Keratinocyte (primary cell): ENCODE results near the gene SLC27A4. TPM values are rescaled to one million over a fixed set of nuclear protein-coding genes. Genes with fewer than 3 reads are reported as not detected.

Source experiments
- DNase-seq: peaks from one replicate; pipeline ENCODE4 v3.0.0-alpha.2; 2011; ENCODE audit warnings: low read depth, missing footprints, low spot score
- FAIRE-seq: peaks from 2 replicates; lab custom pipeline; 2011; peaks lifted over from hg19 to GRCh38; lab: Jason Lieb, UNC
- H2AFZ ChIP-seq: 2 replicates; pipeline ENCODE4 v1.6.0; 2012; ENCODE audit warnings: low read length, control low read depth, inconsistent platforms; ENCODE audit not compliant: control insufficient read depth
- H3K27ac ChIP-seq: 2 replicates; pipeline ENCODE4 v1.5.1; 2011; ENCODE audit warnings: low read length; ENCODE audit not compliant: control insufficient read depth, insufficient read depth
- H3K27me3 ChIP-seq: 3 replicates; pipeline ENCODE4 v1.6.0; 2011; ENCODE audit warnings: low read length; ENCODE audit not compliant: control insufficient read depth, insufficient read depth; ENCODE audit errors: extremely low read depth
- H3K36me3 ChIP-seq, 2 experiments: 2 replicates in 1 of 2; 3 replicates in 1 of 2; pipeline ENCODE4 v1.5.1; 2011; ENCODE audit warnings: low read length in 2 of 2, mild to moderate bottlenecking in 1 of 2; ENCODE audit not compliant: control insufficient read depth in 2 of 2, insufficient read depth in 2 of 2; ENCODE audit errors: extremely low read depth in 1 of 2
- H3K4me1 ChIP-seq: 3 replicates; pipeline ENCODE4 v1.5.1; 2011; ENCODE audit warnings: low read length; ENCODE audit not compliant: control insufficient read depth, insufficient read depth; ENCODE audit errors: extremely low read depth
- H3K4me2 ChIP-seq: 3 replicates; pipeline ENCODE4 v1.6.0; 2011; ENCODE audit warnings: low read depth, low read length; ENCODE audit not compliant: control insufficient read depth, insufficient read depth; ENCODE audit errors: extremely low read depth
- H3K4me3 ChIP-seq, 3 experiments: fragments of 200-600 bp in 1 of 3; sonication (generic) in 1 of 3; 2 replicates in 2 of 3; 3 replicates in 1 of 3; pipeline ENCODE4 v1.5.1; 2011 to 2016; ENCODE audit warnings: low read length in 3 of 3, mild to moderate bottlenecking in 3 of 3, control low read depth in 2 of 3, inconsistent platforms in 1 of 3, low read depth in 1 of 3, mixed read lengths in 1 of 3, mixed run types in 1 of 3, moderate library complexity in 1 of 3; ENCODE audit not compliant: control insufficient read depth in 2 of 3, insufficient read depth in 2 of 3; ENCODE audit errors: extremely low read depth in 1 of 3
- H3K79me2 ChIP-seq: 2 replicates; pipeline ENCODE4 v1.6.0; 2012; ENCODE audit warnings: low read length; ENCODE audit not compliant: control insufficient read depth, insufficient read depth
- H3K9ac ChIP-seq: 3 replicates; pipeline ENCODE4 v1.6.0; 2011; ENCODE audit warnings: low read length; ENCODE audit not compliant: control insufficient read depth, insufficient read depth; ENCODE audit errors: extremely low read depth
- H3K9me1 ChIP-seq: 3 replicates; pipeline ENCODE4 v1.6.0; 2011; ENCODE audit warnings: low read length; ENCODE audit not compliant: control insufficient read depth, insufficient read depth; ENCODE audit errors: extremely low read depth
- H3K9me3 ChIP-seq: 2 replicates; pipeline ENCODE4 v1.5.1; 2012; ENCODE audit warnings: low read depth, low read length; ENCODE audit not compliant: control insufficient read depth
- H4K20me1 ChIP-seq: 3 replicates; pipeline ENCODE4 v1.6.0; 2011; ENCODE audit warnings: low read length; ENCODE audit not compliant: control insufficient read depth, insufficient read depth; ENCODE audit errors: extremely low read depth
- EZH2 ChIP-seq: IDR thresholded peaks from one replicate; pipeline ENCODE4 v1.6.1; 2012; ENCODE audit warnings: inconsistent platforms, mild to moderate bottlenecking, low read length, moderate library complexity
- dilution Hi-C: fragments of 300-500 bp; cut with MboI; formaldehyde crosslinking; loops from one replicate; pipeline ENCODE4 v1.7.0; 2020; ENCODE audit warnings: low sequenced_read_pairs; ENCODE audit not compliant: extremely low pct_ligation_motif_present
- polyA plus RNA-seq, 5 experiments: library from polyadenylated mRNA; depleted of rRNA in 3 of 5; stranded (reverse) in 3 of 5; stranded (forward) in 1 of 5; unstranded in 1 of 5; fragments of >200 nt; gene quantifications; 1 replicate in 1 of 5; 2 replicates in 3 of 5; 3 replicates in 1 of 5; pipeline versions ENCODE4 v1.2.1 to v1.2.3, GENCODE V29; 2011 to 2012; ENCODE audit warnings: missing spikeins in 2 of 5, low read depth in 1 of 5, low replicate concordance in 1 of 5
- TF ChIP-seq, protein P1 (sequence below), 3 experiments: IDR thresholded peaks in 1 of 3; conservative IDR thresholded peaks in 1 of 3; optimal IDR thresholded peaks in 1 of 3; 2 replicates in 2 of 3; 3 replicates in 1 of 3; pipeline versions ENCODE3 to v1.5.1; 2011; ENCODE audit warnings: low read length in 3 of 3, mild to moderate bottlenecking in 3 of 3, moderate library complexity in 2 of 3, control low read depth in 1 of 3, inconsistent platforms in 1 of 3; ENCODE audit not compliant: insufficient read depth in 2 of 3; ENCODE audit errors: extremely low read depth in 1 of 3

Gene SLC27A4
- polyA plus RNA-seq, 1 donor (not counting 4 experiments of a cell fraction or from before 2014, with no cell fraction given) = 17.3 TPM

DNA sequence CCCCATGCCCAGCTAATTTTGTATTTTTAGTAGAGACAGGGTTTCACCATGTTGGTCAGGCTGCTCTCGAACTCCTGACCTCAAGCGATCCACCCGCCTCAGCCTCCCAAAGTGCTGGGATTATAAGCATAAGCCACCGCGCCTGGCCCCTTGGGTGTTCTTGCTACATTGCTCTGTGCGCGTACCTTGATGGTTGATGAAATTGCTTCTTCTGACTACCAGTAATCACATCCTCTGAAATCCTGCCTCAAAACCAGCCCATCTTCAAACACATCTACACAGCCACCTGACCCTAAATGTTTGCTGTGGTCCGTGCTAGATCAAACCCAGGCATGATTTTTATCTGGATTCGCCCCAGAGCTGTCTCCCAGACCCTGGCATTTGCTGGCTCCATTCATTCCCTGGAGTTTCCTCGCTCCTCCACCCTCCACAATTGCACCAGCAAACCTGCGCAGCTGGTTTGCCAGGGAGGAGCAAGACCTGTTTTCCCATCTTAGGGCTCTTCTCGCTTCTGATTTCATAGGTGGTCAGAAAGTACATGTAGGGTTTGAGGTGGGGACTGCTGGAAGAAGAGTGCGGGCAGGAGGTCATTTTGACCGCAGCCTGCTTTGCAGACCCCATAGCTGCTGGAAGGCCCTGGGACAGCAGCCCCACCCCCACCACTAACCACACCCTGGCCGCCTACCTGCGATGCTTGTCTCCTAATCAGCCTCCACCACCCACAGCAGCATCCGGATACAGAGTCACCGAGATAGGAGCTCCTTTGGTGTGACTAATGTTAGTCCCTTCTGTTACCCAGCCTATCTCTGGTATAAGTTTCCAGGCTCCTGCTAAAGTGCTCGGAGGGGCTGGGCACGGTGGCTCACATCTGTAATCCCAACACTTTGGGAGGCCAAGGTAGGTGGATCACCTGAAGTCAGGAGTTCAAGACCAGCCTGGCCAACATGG, 41.5 kb upstream of the SLC27A4 start:
- Histone ChIP-seq H2AFZ (no peak overlapping the region), H3K27ac (no peak overlapping the region), H3K27me3 (no peaks in the 10 kb centered on the region), H3K9me1 (no peaks in the 10 kb centered on the region), H3K9ac (no peak overlapping the region), H3K79me2 (no peaks in the 10 kb centered on the region), H3K36me3 (no peaks in the 10 kb centered on the region), H3K4me1 (peaks cover 8% of the 10 kb centered on the region), H3K4me2 (no peak overlapping the region), H3K9me3 (no peaks in the 10 kb centered on the region), H3K4me3 (no peak overlapping the region), H4K20me1 (no peaks in the 10 kb centered on the region)
- FAIRE-seq = no peak
- TF ChIP-seq, protein P1, sequence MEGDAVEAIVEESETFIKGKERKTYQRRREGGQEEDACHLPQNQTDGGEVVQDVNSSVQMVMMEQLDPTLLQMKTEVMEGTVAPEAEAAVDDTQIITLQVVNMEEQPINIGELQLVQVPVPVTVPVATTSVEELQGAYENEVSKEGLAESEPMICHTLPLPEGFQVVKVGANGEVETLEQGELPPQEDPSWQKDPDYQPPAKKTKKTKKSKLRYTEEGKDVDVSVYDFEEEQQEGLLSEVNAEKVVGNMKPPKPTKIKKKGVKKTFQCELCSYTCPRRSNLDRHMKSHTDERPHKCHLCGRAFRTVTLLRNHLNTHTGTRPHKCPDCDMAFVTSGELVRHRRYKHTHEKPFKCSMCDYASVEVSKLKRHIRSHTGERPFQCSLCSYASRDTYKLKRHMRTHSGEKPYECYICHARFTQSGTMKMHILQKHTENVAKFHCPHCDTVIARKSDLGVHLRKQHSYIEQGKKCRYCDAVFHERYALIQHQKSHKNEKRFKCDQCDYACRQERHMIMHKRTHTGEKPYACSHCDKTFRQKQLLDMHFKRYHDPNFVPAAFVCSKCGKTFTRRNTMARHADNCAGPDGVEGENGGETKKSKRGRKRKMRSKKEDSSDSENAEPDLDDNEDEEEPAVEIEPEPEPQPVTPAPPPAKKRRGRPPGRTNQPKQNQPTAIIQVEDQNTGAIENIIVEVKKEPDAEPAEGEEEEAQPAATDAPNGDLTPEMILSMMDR (optimal IDR thresholded peaks at IDR 0.05 in 1 of 3, IDR thresholded peaks at IDR 0.05 in 1 of 3, conservative IDR thresholded peaks at IDR 0.05 in 1 of 3; ENCODE audit: extremely low read depth in 1 of 3, insufficient read depth in 2 of 3, low read length in 3 of 3) = no peak
- no peak for TF ChIP-seq EZH2
- dilution Hi-C loops = no loop called here
- no peak for DNase-seq

DNA sequence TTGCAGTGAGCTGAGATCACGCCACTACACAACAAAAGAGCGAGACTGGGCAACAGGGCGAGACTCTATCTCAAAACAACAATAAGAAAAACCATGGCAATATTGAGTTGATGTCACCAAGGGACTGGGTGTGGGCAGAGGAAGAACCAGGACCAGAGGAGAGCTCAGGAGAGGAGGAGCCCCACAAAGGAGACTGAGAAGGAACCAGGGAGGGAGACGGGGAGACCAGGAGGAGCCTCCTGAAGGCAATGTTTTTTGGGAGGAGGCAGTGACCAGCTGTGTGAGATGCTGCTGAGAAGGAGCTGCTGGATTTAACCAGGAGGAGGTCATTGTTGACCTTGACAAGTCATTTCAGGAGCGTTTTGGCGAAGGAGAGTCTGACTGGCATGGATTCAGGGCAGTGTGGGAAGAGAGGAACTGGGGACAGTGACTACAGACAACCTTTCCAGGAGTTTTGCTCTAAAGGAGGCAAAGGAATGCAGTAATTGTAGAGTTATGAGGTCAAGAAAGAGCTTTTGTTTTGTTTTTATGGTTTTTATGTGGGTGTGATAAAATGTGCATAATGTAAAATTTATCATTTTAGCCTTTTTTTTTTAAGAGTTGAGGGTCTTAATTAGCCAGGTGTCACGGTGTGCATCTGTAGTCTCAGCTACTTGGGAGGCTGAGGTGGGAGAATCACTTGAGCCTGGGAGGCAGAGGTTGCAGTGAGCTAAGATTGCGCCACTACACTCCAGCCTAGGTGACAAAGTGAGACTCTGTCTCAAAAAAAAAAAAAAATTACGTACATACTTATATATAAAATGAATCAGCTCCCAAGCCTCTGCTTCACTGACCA, 36.0 kb upstream of the SLC27A4 start:
- Histone ChIP-seq H3K4me1 (peaks cover 23% of the 10 kb centered on the region), H3K27me3 (no peaks in the 10 kb centered on the region), H3K4me3 (no peak overlapping the region), H3K79me2 (no peaks in the 10 kb centered on the region), H4K20me1 (no peaks in the 10 kb centered on the region), H3K36me3 (peaks cover 0 to 1% of the 10 kb centered on the region in 2 experiments), H3K9me1 (no peaks in the 10 kb centered on the region), H3K27ac (no peak overlapping the region), H3K9ac (no peak overlapping the region), H2AFZ (no peak overlapping the region), H3K9me3 (no peaks in the 10 kb centered on the region), H3K4me2 (no peak overlapping the region)
- TF ChIP-seq, protein P1 (optimal IDR thresholded peaks at IDR 0.05 in 1 of 3, IDR thresholded peaks at IDR 0.05 in 1 of 3, conservative IDR thresholded peaks at IDR 0.05 in 1 of 3; ENCODE audit: extremely low read depth in 1 of 3, insufficient read depth in 2 of 3, low read length in 3 of 3) = no peak
- TF ChIP-seq EZH2 = no peak
- DNase-seq (no peak), FAIRE-seq (no peak)
- dilution Hi-C loops = no loop called here
